GM21447 (cell line): ENCODE measurements around the gene PTGFR.

Experiments used
- ATAC-seq: cut with Tn5 transposase; IDR thresholded peaks from one replicate; pipeline ENCODE4 v1.9.1; 2021; ENCODE audit not compliant: unreplicated experiment

Gene PTGFR

DNA sequence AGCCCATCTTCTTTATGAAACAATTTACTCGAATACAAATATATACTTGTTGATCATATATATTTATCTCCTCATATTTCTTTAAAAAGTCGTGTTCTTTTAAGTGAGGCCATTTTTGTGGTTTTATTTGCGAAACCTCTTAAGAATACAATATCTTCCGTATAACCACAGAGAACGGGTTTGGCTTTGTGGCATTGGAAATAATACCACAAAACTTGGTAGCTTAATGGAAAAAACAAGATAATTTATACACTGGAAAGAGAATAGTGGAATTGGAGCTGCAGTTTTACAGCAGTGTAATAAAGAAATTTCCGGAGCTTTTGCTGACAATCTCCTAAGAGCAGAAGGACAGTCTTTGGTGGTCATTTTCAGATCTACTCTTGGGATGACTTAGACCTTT, 29.4 kb downstream of the PTGFR start:
- ATAC-seq = no peak

DNA sequence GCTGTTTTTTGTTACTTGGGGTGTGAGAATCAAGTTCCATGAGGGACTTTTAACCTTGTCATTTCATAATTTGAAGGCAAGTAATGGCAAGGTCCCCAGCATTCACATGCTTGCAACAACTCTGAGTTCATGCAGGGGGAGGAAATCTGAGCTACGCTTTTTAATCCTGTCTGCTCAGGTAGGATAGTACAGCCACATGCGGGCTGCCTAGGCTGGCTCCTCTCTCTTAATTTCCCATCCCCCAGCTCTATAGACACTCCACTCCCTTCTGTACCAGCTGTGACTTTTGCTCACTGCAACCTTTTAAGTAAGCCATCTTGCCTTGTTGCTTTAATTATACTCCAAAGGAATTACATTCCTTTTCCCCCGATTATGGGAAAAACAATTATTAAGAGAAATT, 30.1 kb downstream of the PTGFR start:
- ATAC-seq = no peak

DNA sequence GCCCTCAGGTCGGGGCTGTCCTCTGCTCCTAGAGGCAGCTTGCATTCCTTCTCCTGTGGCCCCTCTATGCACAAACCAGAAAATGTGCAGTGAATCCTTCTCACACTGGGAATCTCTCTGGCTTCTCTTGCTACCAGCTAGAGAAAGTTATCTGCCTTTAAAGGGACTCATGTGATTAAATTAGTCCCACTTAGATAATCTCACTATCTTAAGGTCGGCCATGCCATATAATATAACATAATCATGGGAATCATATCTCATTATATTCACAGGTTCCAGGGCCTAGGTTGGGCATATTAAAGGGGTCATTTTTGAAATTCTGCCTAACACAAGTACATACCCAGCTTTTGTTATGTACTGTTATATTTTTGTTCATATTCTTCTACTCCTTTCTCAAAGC, 31.4 kb downstream of the PTGFR start:
- ATAC-seq = no peak

DNA sequence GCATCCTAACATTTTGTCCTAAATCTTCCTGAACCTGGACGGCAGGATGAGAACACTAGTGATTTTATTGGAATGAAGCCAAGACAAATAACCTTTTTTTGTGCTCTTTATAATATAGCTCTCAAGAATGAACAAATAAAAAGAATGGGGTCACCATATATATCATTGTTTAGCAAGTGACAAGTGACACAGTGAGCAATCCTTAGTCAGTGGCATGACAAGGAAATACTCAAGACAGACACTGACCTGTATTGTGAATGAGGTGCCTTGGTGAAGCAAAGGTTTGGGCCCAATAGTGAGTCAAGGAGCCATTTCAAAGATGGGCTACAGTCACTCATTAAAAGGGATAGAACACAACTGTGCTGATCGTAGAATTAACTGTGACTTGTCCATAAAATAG, 35.7 kb downstream of the PTGFR start:
- ATAC-seq = no peak

DNA sequence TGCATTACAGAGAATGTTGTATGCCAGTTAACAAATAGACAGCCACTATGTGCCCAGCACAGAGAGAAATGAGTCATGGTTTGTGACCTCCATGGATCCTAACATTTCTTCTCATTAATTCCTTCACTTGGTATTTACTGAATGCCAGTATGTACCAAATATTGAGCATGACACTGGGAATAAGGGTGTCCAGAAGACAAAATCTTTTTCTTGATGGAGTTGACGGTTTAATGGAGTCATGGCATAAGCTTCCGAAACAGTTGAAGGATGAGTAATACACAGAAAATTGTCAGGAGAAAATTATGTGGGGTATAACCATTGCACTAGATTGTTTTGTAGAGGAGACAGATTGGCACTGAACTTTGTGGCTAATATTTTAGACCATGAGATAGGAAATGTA, 36.9 kb downstream of the PTGFR start:
- ATAC-seq = no peak

DNA sequence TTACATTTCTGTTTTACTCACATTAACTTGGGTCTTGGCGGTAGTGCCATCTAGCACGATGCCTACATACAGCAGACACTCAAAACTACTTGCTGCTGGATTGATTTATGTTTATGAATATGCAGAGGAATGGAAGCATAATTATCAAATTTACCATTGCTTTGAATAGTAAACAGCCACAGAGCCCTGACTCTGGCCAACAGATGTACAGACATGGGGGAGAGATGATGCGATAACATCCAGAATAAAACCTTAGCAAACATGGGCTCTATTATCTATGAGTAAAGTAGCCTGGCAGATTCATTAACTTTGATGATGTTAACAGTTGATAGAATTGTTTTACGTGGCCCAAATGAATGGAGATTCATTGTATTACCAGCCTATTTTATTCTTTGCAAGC, 42.8 kb downstream of the PTGFR start:
- no peak for ATAC-seq

DNA sequence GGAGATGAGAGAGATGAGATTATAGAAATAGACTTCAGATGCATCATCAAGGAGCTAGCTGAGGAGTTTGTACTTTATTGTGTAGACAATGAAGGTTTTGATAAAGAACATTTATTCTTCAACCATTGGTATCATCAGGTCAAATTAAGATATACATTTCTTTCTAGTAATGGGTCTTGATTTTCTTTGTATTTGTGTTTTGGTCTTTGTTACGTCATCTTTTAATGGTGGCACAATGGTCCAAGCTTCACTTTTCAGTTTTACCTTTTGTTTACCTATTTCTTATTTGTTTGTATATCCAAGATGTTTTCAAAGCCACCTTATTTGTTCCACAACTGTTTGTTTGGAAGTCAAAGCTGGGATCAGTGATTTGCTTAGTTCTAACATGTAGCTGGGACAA, 44.5 kb downstream of the PTGFR start:
- no peak for ATAC-seq

DNA sequence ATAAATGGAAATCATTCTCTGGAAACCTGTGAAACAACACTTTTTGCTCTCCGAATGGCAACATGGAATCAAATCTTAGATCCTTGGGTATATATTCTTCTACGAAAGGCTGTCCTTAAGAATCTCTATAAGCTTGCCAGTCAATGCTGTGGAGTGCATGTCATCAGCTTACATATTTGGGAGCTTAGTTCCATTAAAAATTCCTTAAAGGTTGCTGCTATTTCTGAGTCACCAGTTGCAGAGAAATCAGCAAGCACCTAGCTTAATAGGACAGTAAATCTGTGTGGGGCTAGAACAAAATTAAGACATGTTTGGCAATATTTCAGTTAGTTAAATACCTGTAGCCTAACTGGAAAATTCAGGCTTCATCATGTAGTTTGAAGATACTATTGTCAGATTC, 45.7 kb downstream of the PTGFR start:
- ATAC-seq = no peak

DNA sequence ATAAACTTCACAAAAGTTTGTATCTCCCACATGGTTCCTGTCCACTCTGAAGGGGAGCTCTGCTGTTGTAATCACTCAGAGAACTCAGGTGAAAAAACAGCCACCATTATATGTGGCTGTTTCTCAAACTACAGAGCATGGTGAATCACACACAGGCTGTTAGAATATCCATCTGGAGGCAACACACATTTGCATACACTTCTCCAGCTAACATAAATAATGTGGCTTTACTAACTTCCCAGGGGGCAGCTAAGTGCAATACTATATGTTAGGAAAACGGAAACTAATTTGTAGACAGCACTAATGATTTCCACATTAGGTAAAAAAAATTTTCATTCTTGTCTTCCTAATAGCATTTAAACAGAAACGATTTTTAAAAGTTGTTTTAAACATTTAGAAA, 49.3 kb downstream of the PTGFR start:
- ATAC-seq = no peak

DNA sequence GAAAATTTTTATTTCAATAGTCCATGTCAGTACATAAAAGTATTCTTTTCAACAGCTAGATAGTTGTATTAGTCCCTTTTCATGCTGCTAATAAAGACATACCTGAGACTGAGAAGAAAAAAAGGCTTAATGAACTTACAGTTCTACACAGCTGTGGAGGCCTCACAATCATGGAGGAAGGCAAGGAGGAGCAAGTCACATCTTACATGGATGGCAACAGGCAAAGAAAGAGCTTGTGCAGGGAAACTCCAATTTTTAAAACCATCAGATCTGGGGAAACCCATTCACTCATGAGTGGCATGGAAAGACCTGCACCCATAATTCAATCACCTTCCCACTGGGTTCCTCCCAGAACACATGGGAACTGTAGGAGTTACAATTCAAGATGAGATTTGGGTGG, 50.7 kb downstream of the PTGFR start:
- ATAC-seq = no peak

DNA sequence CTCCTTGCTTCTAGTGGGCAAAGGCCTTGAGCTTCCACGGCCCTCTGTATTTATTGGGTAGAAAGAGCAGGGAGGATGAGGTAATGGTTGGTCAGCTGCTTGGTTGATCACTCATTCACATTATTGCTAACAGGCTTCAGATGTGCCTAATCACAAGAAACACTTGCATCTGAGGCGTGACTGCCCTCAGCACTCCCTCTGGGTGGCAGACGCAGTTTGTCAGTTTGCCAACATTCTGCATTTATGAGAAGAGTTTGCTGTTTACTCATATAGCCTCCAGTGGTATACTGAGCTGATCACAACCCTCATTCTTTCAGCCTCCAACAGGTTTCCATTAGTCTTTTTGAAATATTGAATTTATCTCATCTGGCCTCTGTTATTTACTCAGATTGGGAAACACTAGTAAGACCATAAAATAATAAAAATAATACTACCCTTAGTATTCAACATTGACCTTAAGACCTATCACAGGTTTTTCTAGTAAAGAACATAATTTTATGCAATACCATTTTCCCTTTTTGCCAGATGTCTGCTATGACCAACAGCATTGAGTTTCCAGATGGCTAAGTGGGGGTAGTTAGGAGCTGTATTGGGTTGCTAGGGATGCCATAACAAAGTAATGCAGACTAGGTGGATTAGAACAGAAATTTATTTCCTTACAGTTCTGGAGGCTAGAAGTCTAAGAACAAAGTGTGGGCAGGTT, 53.3 kb downstream of the PTGFR start:
- ATAC-seq = no peak

DNA sequence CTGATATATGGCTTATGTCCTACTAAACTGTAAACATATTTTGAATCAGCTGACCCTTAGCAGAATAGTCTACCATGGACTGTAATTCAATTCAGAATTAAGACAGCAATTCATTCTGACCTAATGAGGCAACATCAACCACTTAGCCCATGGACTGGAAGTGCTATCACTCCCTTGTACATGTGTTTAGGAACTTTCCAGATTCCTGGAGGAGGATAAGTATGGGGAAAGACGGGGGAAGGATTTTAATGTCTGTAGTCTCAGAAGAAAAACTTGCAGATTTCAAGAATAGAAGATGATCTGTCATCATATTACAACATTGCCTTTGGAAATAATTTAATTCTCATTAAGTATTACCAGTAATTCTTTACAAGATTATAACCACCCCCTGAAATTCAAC, 56.3 kb downstream of the PTGFR start:
- ATAC-seq = no peak

DNA sequence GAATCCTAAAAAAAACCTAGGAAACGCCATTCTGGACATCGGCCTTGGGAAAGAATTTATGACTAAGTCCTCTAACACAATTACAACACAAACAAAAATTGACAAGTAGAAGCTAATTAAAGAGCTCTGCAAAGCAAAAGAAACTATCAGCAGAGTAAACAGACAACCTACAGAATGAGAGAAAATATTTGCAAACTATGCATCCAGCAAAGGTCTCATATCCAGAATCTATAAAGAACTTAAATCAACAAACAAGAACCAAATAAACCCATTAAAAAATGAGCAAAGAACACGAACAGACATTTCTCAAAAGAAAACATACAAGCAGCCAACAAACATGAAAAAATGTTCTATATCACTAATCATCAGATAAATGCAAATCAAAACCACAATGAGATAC, 58.6 kb downstream of the PTGFR start:
- no peak for ATAC-seq

DNA sequence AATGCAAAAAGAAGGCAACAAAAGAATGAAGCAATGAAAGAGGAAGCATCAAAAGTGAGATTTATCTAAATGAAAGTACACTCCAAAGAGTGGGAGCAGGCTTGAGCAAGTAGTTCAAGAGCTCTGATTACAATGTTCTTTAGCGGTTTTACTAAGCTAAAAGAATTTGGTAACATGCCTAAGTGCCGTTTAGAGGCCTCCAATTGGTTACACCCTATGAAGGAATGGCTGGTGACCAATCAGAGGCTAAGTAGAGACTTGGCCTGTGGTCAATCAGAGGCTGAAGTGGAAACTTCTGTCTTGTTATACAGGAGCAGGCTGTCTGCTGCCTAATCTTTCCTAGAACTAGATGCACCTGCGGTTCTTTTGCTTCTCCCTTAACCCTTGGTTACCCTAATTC, 59.1 kb downstream of the PTGFR start:
- ATAC-seq = no peak

DNA sequence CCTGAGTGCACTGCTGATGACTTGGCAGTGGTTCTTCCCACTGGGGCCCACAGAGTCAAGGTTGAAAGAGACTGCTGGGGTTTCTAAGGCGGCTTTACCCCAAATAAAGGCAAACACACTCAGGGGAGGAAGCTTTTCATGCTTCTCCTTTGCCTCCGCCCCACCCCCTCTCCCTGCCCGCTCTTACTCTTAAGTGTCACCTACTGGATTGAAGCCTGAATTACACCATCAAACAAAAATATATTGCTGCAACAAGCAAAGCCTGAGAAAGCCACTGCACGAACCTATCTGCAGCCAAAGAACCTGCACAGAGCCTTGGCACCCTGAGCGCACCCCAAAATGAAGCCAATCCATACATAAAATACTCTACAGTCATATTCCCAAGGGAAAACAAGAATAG, 63.1 kb downstream of the PTGFR start:
- no peak for ATAC-seq

DNA sequence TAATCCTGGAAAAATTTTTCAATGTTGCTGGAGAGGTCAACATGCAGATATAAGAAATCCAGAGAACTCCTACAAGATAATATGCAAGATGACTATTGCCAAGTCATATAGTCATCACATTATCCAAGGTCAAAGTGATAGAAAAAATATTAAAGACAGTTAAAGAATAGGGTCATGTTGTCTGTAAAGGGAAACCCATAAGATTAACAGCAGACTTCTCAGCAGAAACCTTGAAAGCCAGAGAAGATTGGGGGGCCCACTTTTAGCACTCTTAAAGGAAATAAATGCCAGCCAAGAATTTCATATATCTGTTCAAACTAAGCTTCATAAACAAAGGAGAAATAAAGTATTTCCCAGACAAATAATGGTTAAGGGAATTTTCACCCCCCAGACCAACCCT, 64.1 kb downstream of the PTGFR start:
- ATAC-seq = no peak

DNA sequence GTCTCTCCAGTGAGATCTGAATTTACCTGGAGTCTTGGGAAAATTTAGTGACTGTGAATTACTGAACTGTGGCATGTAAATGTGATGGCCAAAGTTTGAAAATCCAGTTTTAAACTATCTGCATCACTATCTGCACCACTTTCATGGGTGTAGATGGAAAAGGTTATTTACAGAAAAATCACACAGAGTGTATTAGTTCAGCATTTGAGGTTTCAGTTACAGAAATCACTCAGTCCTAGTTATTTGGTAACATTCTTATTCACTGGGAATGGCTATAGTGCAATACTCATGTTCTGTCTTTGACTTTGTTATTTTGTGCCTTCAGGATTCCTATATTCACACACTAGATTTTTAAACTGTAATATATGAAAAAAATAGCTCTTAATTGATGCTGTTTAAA, 68.9 kb downstream of the PTGFR start:
- ATAC-seq = no peak

DNA sequence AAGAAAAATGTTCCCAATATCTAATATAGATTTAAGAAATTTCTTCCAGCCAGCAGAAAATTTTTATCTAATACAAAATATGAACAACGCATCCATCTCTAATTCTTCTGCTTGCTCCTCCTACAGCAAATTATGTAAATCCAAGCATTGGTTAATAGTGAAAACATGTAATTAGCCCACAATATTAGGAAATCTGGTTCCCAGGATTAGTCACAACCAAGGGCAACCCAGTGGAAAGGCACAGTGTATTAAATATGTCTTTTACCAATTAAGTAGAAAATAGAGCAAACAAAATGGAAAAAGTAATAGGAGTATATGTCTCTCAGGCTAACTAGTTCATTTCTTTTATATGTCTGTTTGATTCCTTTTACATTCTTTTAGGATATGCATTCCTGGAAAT, 70.0 kb downstream of the PTGFR start:
- no peak for ATAC-seq

DNA sequence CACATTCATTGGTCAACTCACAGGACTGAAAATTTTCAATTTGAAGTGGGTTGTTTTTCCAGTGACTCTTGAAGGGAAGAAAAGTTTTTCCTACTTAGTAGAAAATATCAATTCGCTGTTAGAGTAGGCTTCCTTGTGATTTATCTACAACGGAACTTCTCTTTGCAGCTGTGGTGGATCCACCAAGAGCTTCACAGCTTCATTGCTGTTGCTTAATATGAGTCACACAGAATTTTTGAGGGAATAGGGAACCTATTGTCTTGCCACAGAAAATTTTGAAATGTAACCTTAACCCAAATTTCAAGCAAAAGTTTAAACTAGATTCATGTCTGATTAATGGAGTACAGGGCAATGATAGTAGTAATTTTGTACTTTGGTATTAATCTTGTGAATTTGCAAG, 71.1 kb downstream of the PTGFR start:
- ATAC-seq = no peak

DNA sequence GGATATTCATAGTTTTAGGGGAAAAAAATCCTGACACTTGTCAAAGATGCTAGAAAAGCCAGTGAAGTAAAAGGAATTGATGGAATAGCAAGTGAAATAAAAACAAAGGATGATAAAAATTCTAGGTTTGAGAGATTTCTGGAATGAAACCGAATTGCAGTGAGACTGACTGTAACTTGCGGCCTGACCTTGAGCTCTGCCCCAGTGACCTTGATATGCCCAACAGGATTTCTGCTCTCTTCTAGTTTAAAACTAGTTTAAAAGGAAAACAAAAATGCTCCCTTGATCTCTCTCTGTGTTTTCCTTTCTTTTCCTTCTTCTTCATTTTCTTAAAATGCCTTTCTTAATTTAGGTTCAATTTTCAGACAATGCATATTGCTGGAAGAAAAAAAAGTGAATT, 74.6 kb downstream of the PTGFR start:
- no peak for ATAC-seq

DNA sequence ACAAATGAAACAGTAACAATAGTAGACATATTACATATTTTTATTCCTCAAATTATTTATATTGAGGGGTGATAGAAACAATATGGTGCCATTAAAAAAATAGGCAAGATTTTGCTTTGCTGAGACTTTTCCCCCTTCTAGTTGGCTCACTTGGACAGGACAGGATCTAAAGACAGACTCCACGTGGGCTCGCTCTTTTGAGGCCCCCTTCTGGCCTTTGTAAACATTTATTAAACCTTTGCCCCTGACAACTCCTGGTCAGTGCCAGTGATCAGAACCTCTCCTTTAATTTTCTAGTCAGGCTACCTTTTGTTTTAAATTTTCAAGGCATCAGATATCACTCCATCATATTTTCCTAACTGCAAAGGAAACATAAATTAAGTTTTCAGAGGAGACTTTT, 79.8 kb downstream of the PTGFR start:
- ATAC-seq = no peak

DNA sequence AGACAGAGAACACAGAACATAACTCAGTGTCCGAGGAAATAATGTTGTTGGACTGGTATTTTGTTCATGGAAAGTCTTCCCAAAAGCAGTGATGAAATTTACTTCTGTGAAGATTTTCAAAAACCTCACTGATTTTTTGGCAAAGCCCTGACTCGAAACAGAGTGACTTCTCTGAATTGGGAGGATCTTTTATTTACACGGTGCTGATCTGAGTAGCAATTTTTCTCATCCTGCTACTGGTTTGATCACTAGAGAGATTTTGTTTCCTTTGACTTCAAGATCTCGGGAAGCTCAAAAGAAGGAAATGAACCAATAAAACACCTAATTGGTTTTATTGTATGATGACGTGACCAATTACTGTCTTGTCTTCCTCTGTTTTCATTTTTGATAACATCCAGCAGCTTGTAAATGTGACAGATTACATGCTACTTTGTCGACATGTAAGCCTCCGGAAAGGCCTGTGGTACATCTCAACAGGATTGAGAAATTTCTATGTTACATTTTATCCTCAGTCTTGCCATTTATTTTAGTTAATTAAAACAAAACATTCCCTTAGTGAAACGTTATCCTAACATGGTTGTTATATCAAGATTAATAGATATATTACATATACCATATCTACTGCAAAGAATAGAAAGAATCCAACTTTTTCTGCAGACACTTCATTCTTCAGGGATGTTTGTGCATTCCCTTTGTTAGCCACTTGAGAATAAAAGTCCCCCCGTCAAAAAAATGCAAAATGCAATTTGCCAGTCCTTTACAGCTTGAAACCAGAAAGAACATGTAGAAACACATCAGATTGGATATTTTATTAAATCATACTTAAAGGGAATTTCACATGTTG, 86.7 kb downstream of the PTGFR start:
- no peak for ATAC-seq

DNA sequence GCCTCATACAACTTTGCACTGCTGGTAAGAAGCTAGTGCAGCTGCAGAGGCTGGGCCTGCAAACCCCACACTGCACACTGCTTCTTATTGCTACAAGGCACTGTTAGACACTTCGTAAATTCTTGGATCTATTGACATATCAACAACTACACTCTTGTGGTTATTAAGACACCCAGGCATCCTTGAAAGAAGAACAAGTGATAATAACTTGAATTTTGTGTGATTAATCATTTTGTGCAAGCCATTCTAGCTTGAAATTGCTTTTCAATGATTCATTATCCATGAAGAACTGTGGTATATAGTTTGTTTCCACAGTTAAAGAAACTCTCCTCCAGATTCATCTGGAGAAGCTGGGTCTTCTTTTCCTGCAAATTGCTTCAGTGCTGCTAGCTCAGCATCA, 95.8 kb downstream of the PTGFR start:
- no peak for ATAC-seq
